B cell (primary cell): Measurements from ENCODE around the gene INSR. TPM values are rescaled to one million over a fixed set of nuclear protein-coding genes. Genes with fewer than 3 reads are reported as not detected.

Experiments used
- ATAC-seq: fragments of 200-7000 bp; cut with Tn5 transposase; one replicate; pipeline ENCODE4 v1.10.0; 2021; ENCODE audit warnings: low read depth, mild to moderate bottlenecking, moderate number of reproducible peaks, moderate library complexity
- CTCF ChIA-PET: fragments of 350-600 bp; sonication (Branson Sonifier 250); formaldehyde crosslinking; loops from one replicate; lab custom pipeline; 2021; ENCODE audit warnings: antibody characterized with exemption, inconsistent platforms; lab: Charles Lee
- POLR2A ChIA-PET: fragments of 350-600 bp; sonication (Branson Sonifier 250); formaldehyde crosslinking; loops from one replicate; lab custom pipeline; 2021; ENCODE audit warnings: antibody characterized with exemption; lab: Charles Lee
- DNase-seq: peaks from one replicate; pipeline ENCODE4 v3.0.0; 2013
- H2AFZ ChIP-seq: 2 replicates; pipeline ENCODE4 v1.6.1; 2012; ENCODE audit warnings: mild to moderate bottlenecking, low read depth, low read length; ENCODE audit not compliant: insufficient read depth, poor library complexity, severe bottlenecking
- H3K27ac ChIP-seq, 2 donors: 1 replicate in 1 of 2; 2 replicates in 1 of 2; pipeline ENCODE4 v1.5.1; 2012 to 2013; ENCODE audit warnings: low read length in 2 of 2, mild to moderate bottlenecking in 2 of 2, moderate library complexity in 1 of 2
- H3K27me3 ChIP-seq, 4 experiments: fragments of 200-600 bp in 1 of 4; sonication (generic) in 1 of 4; replicated peaks in 1 of 4; 1 replicate in 2 of 4; 2 replicates in 2 of 4; pipeline versions ENCODE4 v1.6.1 to v1.7.0; 2013 to 2016; ENCODE audit warnings: low read length in 3 of 4, mild to moderate bottlenecking in 2 of 4, mixed read lengths in 1 of 4, moderate library complexity in 1 of 4; ENCODE audit not compliant: insufficient read depth in 4 of 4, control insufficient read depth in 3 of 4; ENCODE audit errors: control extremely low read depth in 1 of 4
- H3K36me3 ChIP-seq, 2 experiments: replicated peaks in 1 of 2; 1 replicate in 1 of 2; 2 replicates in 1 of 2; pipeline versions ENCODE4 v1.6.1 to v1.7.1; 2013; ENCODE audit warnings: low read length in 1 of 2; ENCODE audit not compliant: insufficient read depth in 2 of 2, control insufficient read depth in 1 of 2; ENCODE audit errors: control extremely low read depth in 1 of 2, extremely low read depth in 1 of 2
- H3K4me1 ChIP-seq, 2 donors: fragments of 200-600 bp in 1 of 2; sonication (generic) in 1 of 2; 1 replicate in 1 of 2; 2 replicates in 1 of 2; pipeline versions ENCODE4 v1.5.1 to v1.6.1; 2013 to 2017; ENCODE audit warnings: low read length in 2 of 2; ENCODE audit not compliant: control insufficient read depth in 2 of 2, insufficient read depth in 2 of 2
- H3K4me2 ChIP-seq: replicated peaks from 2 replicates; pipeline ENCODE3; 2012; ENCODE audit warnings: mild to moderate bottlenecking, low read depth, low read length; ENCODE audit not compliant: poor library complexity, severe bottlenecking
- H3K4me3 ChIP-seq, 5 experiments: fragments of 200-600 bp in 1 of 5; sonication (generic) in 1 of 5; 1 replicate in 3 of 5; 2 replicates in 2 of 5; pipeline versions ENCODE4 v1.5.1 to v1.7.0; 2011 to 2016; ENCODE audit warnings: low read length in 4 of 5, mild to moderate bottlenecking in 4 of 5, low read depth in 2 of 5, control low read depth in 1 of 5, moderate library complexity in 1 of 5; ENCODE audit not compliant: insufficient read depth in 1 of 5; ENCODE audit errors: control extremely low read depth in 1 of 5, extremely low read depth in 1 of 5
- H3K79me2 ChIP-seq: fragments of 200-600 bp; sonication (generic); one replicate; pipeline ENCODE4 v1.6.0; 2016; ENCODE audit warnings: low read length; ENCODE audit not compliant: control insufficient read depth, insufficient read depth
- H3K9ac ChIP-seq: fragments of 200-600 bp; sonication (generic); 2 replicates; pipeline ENCODE4 v1.6.1; 2017; ENCODE audit warnings: mild to moderate bottlenecking, low read length, moderate library complexity
- H3K9me3 ChIP-seq, 3 donors: one replicate each; pipeline versions ENCODE4 v1.6.1 to v1.7.1; 2013; ENCODE audit warnings: low read length in 2 of 3; ENCODE audit not compliant: control insufficient read depth in 2 of 3, insufficient read depth in 1 of 3; ENCODE audit errors: control extremely low read depth in 1 of 3
- H4K20me1 ChIP-seq: 2 replicates; pipeline ENCODE4 v1.6.0; 2012; ENCODE audit warnings: mild to moderate bottlenecking, low read length; ENCODE audit not compliant: insufficient read depth, control insufficient read depth, poor library complexity, severe bottlenecking
- H3K27ac Mint-ChIP-seq: one replicate; pipeline ENCODE4 v1.8.0; 2021; ENCODE audit warnings: mixed read lengths
- H3K27me3 Mint-ChIP-seq: one replicate; pipeline ENCODE4 v1.8.0; 2021; ENCODE audit warnings: mixed read lengths
- H3K4me1 Mint-ChIP-seq: one replicate; pipeline ENCODE4 v1.8.0; 2021; ENCODE audit warnings: mixed read lengths
- H3K4me3 Mint-ChIP-seq: one replicate; pipeline ENCODE4 v1.8.0; 2021; ENCODE audit warnings: mixed read lengths
- H3K9me3 Mint-ChIP-seq: one replicate; pipeline ENCODE4 v1.8.0; 2022; ENCODE audit warnings: mixed read lengths; ENCODE audit not compliant: insufficient read depth
- CTCF ChIP-seq: fragments of 200-600 bp; IDR thresholded peaks from one replicate; pipeline ENCODE4 v1.8.0; 2022; ENCODE audit warnings: antibody characterized with exemption, mild to moderate bottlenecking
- EZH2 ChIP-seq: IDR thresholded peaks from 2 replicates; pipeline ENCODE4 v1.6.1; 2012; ENCODE audit warnings: borderline replicate concordance, low read depth, mild to moderate bottlenecking, moderate library complexity, low read length; ENCODE audit not compliant: insufficient read depth, poor library complexity, severe bottlenecking
- WGBS: methylation state at CpG from one replicate; pipeline ENCODE4 v1.1.5; 2013; ENCODE audit warnings: missing lambda C conversion rate; ENCODE audit not compliant: insufficient coverage; 5-methylcytosine and 5-hydroxymethylcytosine counted together
- intact Hi-C: fragments of 100-400 bp; cut with micrococcal nuclease; formaldehyde crosslinking; loops from one replicate; pipeline ENCODE4 v1.10.0; 2022
- polyA plus RNA-seq: library from polyadenylated mRNA; depleted of rRNA; stranded (reverse); fragments of >200 nt; gene quantifications from 2 replicates; pipeline ENCODE4 v1.2.3, GENCODE V29; 2012
- total RNA-seq, 2 donors: library from RNA; stranded (reverse); fragments of 120-200 nt in 1 of 2; gene quantifications; 1 replicate in 1 of 2; 2 replicates in 1 of 2; pipeline versions ENCODE4 v1.2.3 to v1.2.4, GENCODE V29; 2013 to 2022

INSR gene
- total and polyA plus RNA-seq, 2 donors (not counting 1 experiment from before 2014, with no cell fraction given) = 1.4 to 6.3 TPM

- Histone ChIP-seq H3K4me3 (no peak overlapping the region), H3K27me3 (no peaks in the 10 kb centered on the region), H3K4me2 (no peak overlapping the region), H4K20me1 (no peaks in the 10 kb centered on the region), H3K9me3 (peaks cover 0 to 19% (median 4%) of the 10 kb centered on the region in 3 donors), H3K27ac (no peak overlapping the region), H2AFZ (no peak overlapping the region), H3K9ac (no peak overlapping the region), H3K79me2 (no peaks in the 10 kb centered on the region), H3K4me1 (no peaks in the 10 kb centered on the region), H3K36me3 (peaks cover 0 to 7% of the 10 kb centered on the region in 2 experiments)
- no peak for TF ChIP-seq EZH2
- TF ChIP-seq CTCF = no peak
- CTCF ChIA-PET = interaction anchor here (0.5 to 0.6 kb wide), 2 partner anchors 27 to 432 kb away, joined by 3 read pairs; no protein-coding TSS in a partner anchor
- no peak for DNase-seq
- H3K9me3 Mint-ChIP-seq = no peaks in the 10 kb centered on the region
- no peaks in the 10 kb centered on the region for H3K27me3 Mint-ChIP-seq
- H3K4me1 Mint-ChIP-seq = no peaks in the 10 kb centered on the region
- ATAC-seq = no peak
- intact Hi-C loops = no loop called here
- H3K4me3 Mint-ChIP-seq = no peak overlapping the region
- POLR2A ChIA-PET = no interaction called here
- H3K27ac Mint-ChIP-seq = no peak overlapping the region
- WGBS = 94% methylated on average over 3 of the region's 3 CpGs
Observed at GRCh38 chr19:7126132-7126531, 168.1 kb downstream of the INSR start.

DNA sequence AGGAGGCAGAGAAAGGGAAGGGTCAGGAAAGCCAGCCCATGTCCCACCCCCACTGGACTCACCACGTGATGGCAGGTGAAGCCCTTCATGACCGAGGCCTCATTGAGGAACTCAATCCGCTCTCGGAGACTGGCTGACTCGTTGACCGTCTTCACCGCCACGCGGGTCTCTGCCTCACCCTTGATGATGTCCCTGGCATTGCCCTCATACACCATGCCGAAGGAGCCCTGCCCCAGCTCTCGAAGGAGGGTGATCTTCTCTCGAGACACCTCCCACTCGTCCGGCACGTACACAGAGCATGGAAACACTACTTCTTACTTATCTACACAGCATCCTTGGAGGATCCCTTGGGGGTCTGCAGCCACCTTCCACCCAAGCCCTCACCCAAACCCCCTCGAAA, 169.0 kb downstream of the INSR start:
- no peak overlapping the region for H3K4me3 ChIP-seq
- WGBS = 96% methylated on average over 16 of the region's 16 CpGs
- CTCF ChIA-PET = no interaction called here
- H3K4me1 ChIP-seq = no peaks in the 10 kb centered on the region
- no peaks in the 10 kb centered on the region for H4K20me1 ChIP-seq
- intact Hi-C loops = no loop called here
- TF ChIP-seq EZH2 (no peak), CTCF (no peak)
- peaks cover 0 to 19% (median 4%) of the 10 kb centered on the region in 3 donors for H3K9me3 ChIP-seq
- H2AFZ ChIP-seq = no peak overlapping the region
- no peak for ATAC-seq
- no peak for DNase-seq
- H3K79me2 ChIP-seq = no peaks in the 10 kb centered on the region
- no peaks in the 10 kb centered on the region for H3K27me3 Mint-ChIP-seq
- H3K4me2 ChIP-seq = no peak overlapping the region
- no peak overlapping the region for H3K27ac Mint-ChIP-seq
- POLR2A ChIA-PET = no interaction called here
- H3K4me1 Mint-ChIP-seq = no peaks in the 10 kb centered on the region
- no peak overlapping the region for H3K27ac ChIP-seq
- no peak overlapping the region for H3K4me3 Mint-ChIP-seq
- no peaks in the 10 kb centered on the region for H3K9me3 Mint-ChIP-seq
- H3K27me3 ChIP-seq = no peaks in the 10 kb centered on the region
- peaks cover 0 to 9% of the 10 kb centered on the region in 2 experiments for H3K36me3 ChIP-seq
- H3K9ac ChIP-seq = no peak overlapping the region
